Panc1 (cell line): ENCODE results near the gene RNF17. TPM values are rescaled to one million over a fixed set of nuclear protein-coding genes. Genes with fewer than 3 reads are reported as not detected.
A peak's percentile ranks its signal among the peaks of the same experiment; 100 is the strongest.

ENCODE experiments used
- ATAC-seq: fragments of 200-7000 bp; cut with Tn5 transposase; 2 replicates; pipeline ENCODE4 v1.9.1; 2020; ENCODE audit warnings: mild to moderate bottlenecking, moderate library complexity
- Bru-seq: library from RNA; stranded (reverse); fragments of 400-500 nt; gene quantifications from one replicate; lab custom pipeline; 2021; lab: Mats Ljungman, UMichigan
- BruChase-seq, 2 experiments: library from RNA; stranded (reverse); fragments of 400-500 nt; gene quantifications; one replicate each; lab custom pipeline; 2021; lab: Mats Ljungman, UMichigan
- BruUV-seq: library from RNA; stranded (reverse); fragments of 400-500 nt; replicated peaks from 2 replicates; lab custom pipeline; 2021; lab: Mats Ljungman, UMichigan
- CTCF ChIA-PET: fragments of 300-600 bp; sonication (Branson Sonifier 250); formaldehyde crosslinking; loops from one replicate; lab custom pipeline; 2022; ENCODE audit warnings: antibody characterized with exemption; lab: Charles Lee
- POLR2A ChIA-PET: fragments of 300-600 bp; sonication (Branson Sonifier 250); formaldehyde crosslinking; loops from one replicate; lab custom pipeline; 2022; ENCODE audit warnings: antibody characterized with exemption; lab: Charles Lee
- DNase-seq: peaks from one replicate; pipeline ENCODE4 v3.0.0-alpha.2; 2010; ENCODE audit warnings: low read depth, low spot score
- H3K27ac ChIP-seq: 2 replicates; pipeline ENCODE4 v1.5.1; 2011; ENCODE audit warnings: mild to moderate bottlenecking, low read length, inconsistent platforms
- H3K27me3 ChIP-seq: fragments of 200-500 bp; sonication (Bioruptor generic); 2 replicates; pipeline ENCODE4 v1.6.0; 2014; ENCODE audit warnings: low read length, inconsistent platforms; ENCODE audit not compliant: control insufficient read depth, insufficient read depth
- H3K36me3 ChIP-seq: fragments of 200-500 bp; sonication (Bioruptor generic); 2 replicates; pipeline ENCODE4 v1.5.1; 2014; ENCODE audit warnings: inconsistent platforms, mild to moderate bottlenecking, low read length, moderate library complexity; ENCODE audit not compliant: control insufficient read depth, insufficient read depth
- H3K4me1 ChIP-seq: 2 replicates; pipeline ENCODE4 v1.5.1; 2011; ENCODE audit warnings: inconsistent platforms, mild to moderate bottlenecking, low read length, moderate library complexity; ENCODE audit not compliant: control insufficient read depth, insufficient read depth
- H3K4me3 ChIP-seq, 2 experiments: 2 replicates each; pipeline ENCODE4 v1.5.1; 2011 to 2012; ENCODE audit warnings: low read depth in 2 of 2, low read length in 2 of 2, mild to moderate bottlenecking in 2 of 2, inconsistent platforms in 1 of 2, moderate library complexity in 1 of 2
- H3K9me3 ChIP-seq: fragments of 200-500 bp; sonication (Bioruptor generic); 2 replicates; pipeline ENCODE4 v1.5.1; 2014; ENCODE audit warnings: low read depth, mild to moderate bottlenecking, inconsistent platforms, low read length, moderate library complexity; ENCODE audit not compliant: control insufficient read depth, insufficient read depth
- POLR2AphosphoS5 ChIP-seq: IDR thresholded peaks from 2 replicates; pipeline ENCODE4 v1.6.1; 2012; ENCODE audit warnings: mild to moderate bottlenecking, low read depth, low read length, moderate library complexity
- SIN3A ChIP-seq: IDR thresholded peaks from 2 replicates; pipeline ENCODE4 v1.6.1; 2012; ENCODE audit warnings: low read depth, mild to moderate bottlenecking, low read length, moderate library complexity, borderline replicate concordance; ENCODE audit not compliant: insufficient read depth
- TCF7L2 ChIP-seq: IDR thresholded peaks from 2 replicates; pipeline ENCODE4 v1.6.1; 2011; ENCODE audit warnings: mild to moderate bottlenecking, low read depth, low read length, inconsistent platforms
- in situ Hi-C: cut with HindIII; loops from 2 replicates; pipeline ENCODE4 v1.10.0; 2016; ENCODE audit warnings: low sequenced_read_pairs, low pct_unique_long_range_greater_than_20kb
- intact Hi-C: fragments of 100-400 bp; cut with micrococcal nuclease; formaldehyde crosslinking; loops from one replicate; pipeline ENCODE4 v1.10.0; 2022; ENCODE audit not compliant: unreplicated experiment
- long read RNA-seq: library from polyadenylated mRNA; unstranded; transcript quantifications from one replicate; pipeline ENCODE4 v2.0.0, GENCODE V29; 2021; ENCODE audit not compliant: unreplicated experiment
- polyA plus RNA-seq: library from polyadenylated mRNA; unstranded; fragments of >200 nt; gene quantifications from one replicate; pipeline ENCODE4 v1.2.1, GENCODE V29; 2012; ENCODE audit warnings: missing spikeins; ENCODE audit not compliant: insufficient read length
- total RNA-seq: library from RNA; stranded (reverse); gene quantifications from one replicate; pipeline ENCODE4 v1.2.1, GENCODE V29; 2021; ENCODE audit not compliant: unreplicated experiment
- TF ChIP-seq, protein P1 (sequence below), 2 experiments: IDR thresholded peaks; 2 replicates each; pipeline ENCODE4 v1.6.1; 2011 to 2012; ENCODE audit warnings: low read depth in 2 of 2, control low read depth in 1 of 2, low read length in 1 of 2, mild to moderate bottlenecking in 1 of 2, moderate library complexity in 1 of 2; ENCODE audit not compliant: insufficient read depth in 1 of 2
- TF ChIP-seq, protein P2 (sequence below): fragments of 450-650 bp; IDR thresholded peaks from 2 replicates; pipeline ENCODE4 v1.5.1; 2017; ENCODE audit warnings: mild to moderate bottlenecking

The RNF17 gene
- total RNA-seq (not detected), Bru-seq, nascent RNA (percentile 0 among the genes with signal in this experiment), BruChase-seq, experiment 1, labeled RNA remaining after a 2-hour chase (percentile 1 among the genes with signal in this experiment), BruChase-seq, experiment 2, labeled RNA remaining after a 6-hour chase (percentile 1 among the genes with signal in this experiment)
- not detected for polyA plus RNA-seq
- long read RNA-seq: 0 reads

DNA sequence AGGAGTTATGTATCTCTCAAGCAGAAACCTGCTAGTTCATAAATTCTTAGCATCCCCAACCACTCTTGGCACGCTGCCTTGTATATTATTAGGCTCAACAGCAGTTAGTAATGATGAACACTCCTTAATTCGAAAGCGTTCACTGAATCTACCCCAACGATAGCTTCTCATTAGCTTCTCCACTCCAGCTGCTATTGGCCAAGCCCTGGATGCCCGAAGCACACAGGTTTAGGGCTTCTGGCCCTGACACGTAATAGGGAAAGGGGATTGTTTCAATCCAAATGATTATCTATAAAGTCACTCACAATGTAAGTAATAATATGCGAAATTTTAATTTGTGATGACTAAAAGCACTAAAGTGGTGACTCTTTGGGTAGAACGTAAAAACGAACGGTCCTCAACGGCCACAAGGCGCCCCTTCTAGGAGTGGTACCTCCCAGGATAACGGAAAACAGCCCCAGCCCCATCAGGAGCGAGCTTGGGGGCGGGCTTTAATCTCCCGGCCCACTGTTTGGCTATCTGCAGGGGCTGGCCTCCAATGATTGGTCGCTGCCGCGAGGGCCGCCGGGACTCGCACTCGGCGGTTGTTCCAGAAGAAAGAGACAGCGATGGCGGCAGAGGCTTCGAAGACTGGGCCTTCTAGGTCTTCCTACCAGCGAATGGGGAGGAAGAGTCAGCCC lies at the start of gene RNF17:
RNF17 (plus strand) TSS at position 574 of the 680 bp plus-strand sequence; CDS start at position 609, 35 bp downstream.
- ChIA-PET POLR2A (no interaction called here), CTCF (no interaction called here)
- intact Hi-C loops: no loop called here

GRCh38 chr13:24716011-24716410 lies 48.0 kb upstream of the RNF17 start:
- no peak overlapping the region for H3K4me3 ChIP-seq
- POLR2A ChIA-PET: no interaction called here
- no peaks in the 10 kb centered on the region for H3K4me1 ChIP-seq
- no peaks in the 10 kb centered on the region for H3K36me3 ChIP-seq
- in situ Hi-C loops: no loop called here
- TF ChIP-seq SIN3A (no peak), POLR2AphosphoS5 (no peak), TCF7L2 (no peak)
- TF ChIP-seq, protein P1, sequence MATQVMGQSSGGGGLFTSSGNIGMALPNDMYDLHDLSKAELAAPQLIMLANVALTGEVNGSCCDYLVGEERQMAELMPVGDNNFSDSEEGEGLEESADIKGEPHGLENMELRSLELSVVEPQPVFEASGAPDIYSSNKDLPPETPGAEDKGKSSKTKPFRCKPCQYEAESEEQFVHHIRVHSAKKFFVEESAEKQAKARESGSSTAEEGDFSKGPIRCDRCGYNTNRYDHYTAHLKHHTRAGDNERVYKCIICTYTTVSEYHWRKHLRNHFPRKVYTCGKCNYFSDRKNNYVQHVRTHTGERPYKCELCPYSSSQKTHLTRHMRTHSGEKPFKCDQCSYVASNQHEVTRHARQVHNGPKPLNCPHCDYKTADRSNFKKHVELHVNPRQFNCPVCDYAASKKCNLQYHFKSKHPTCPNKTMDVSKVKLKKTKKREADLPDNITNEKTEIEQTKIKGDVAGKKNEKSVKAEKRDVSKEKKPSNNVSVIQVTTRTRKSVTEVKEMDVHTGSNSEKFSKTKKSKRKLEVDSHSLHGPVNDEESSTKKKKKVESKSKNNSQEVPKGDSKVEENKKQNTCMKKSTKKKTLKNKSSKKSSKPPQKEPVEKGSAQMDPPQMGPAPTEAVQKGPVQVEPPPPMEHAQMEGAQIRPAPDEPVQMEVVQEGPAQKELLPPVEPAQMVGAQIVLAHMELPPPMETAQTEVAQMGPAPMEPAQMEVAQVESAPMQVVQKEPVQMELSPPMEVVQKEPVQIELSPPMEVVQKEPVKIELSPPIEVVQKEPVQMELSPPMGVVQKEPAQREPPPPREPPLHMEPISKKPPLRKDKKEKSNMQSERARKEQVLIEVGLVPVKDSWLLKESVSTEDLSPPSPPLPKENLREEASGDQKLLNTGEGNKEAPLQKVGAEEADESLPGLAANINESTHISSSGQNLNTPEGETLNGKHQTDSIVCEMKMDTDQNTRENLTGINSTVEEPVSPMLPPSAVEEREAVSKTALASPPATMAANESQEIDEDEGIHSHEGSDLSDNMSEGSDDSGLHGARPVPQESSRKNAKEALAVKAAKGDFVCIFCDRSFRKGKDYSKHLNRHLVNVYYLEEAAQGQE (IDR thresholded peaks at IDR 0.05; ENCODE audit: insufficient read depth in 1 of 2, low read depth in 2 of 2, low read length in 1 of 2): no peak
- TF ChIP-seq, protein P2, sequence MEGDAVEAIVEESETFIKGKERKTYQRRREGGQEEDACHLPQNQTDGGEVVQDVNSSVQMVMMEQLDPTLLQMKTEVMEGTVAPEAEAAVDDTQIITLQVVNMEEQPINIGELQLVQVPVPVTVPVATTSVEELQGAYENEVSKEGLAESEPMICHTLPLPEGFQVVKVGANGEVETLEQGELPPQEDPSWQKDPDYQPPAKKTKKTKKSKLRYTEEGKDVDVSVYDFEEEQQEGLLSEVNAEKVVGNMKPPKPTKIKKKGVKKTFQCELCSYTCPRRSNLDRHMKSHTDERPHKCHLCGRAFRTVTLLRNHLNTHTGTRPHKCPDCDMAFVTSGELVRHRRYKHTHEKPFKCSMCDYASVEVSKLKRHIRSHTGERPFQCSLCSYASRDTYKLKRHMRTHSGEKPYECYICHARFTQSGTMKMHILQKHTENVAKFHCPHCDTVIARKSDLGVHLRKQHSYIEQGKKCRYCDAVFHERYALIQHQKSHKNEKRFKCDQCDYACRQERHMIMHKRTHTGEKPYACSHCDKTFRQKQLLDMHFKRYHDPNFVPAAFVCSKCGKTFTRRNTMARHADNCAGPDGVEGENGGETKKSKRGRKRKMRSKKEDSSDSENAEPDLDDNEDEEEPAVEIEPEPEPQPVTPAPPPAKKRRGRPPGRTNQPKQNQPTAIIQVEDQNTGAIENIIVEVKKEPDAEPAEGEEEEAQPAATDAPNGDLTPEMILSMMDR: no peak
- no peak for ATAC-seq
- H3K27me3 ChIP-seq: no peaks in the 10 kb centered on the region; the same call in 1 of the 2 replicates
- intact Hi-C loops: no loop called here
- CTCF ChIA-PET: no interaction called here
- BruUV-seq: no TSS peak
- H3K27ac ChIP-seq: no peak overlapping the region
- DNase-seq: no peak
- no peaks in the 10 kb centered on the region for H3K9me3 ChIP-seq

More for the DNA sequence above, at the start of gene RNF17:
- H3K4me3 ChIP-seq: no peak within 1 kb of the TSS
- BruUV-seq: no TSS peak
- in situ Hi-C loops: no loop called here
- H3K4me1 ChIP-seq: no peaks in the 10 kb centered on the region
- H3K36me3 ChIP-seq: no peaks in the 10 kb centered on the region
- TF ChIP-seq SIN3A (no peak), TCF7L2 (no peak), POLR2AphosphoS5 (no peak)
- TF ChIP-seq, protein P1 (IDR thresholded peaks at IDR 0.05; ENCODE audit: insufficient read depth in 1 of 2, low read depth in 2 of 2, low read length in 1 of 2): no peak
- TF ChIP-seq, protein P2: no peak
- H3K27me3 ChIP-seq: no peaks in the 10 kb centered on the region
- DNase-seq (no peak), ATAC-seq (no peak)
- no peak within 1 kb of the TSS for H3K27ac ChIP-seq
- H3K9me3 ChIP-seq: no peaks in the 10 kb centered on the region
